HG02642 (cell line): ENCODE results near the gene SMG9.

Experiments
- ATAC-seq: cut with Tn5 transposase; IDR thresholded peaks from one replicate; pipeline ENCODE4 v1.9.1; 2021; ENCODE audit warnings: mild to moderate bottlenecking; ENCODE audit not compliant: unreplicated experiment, poor library complexity

SMG9 gene

DNA sequence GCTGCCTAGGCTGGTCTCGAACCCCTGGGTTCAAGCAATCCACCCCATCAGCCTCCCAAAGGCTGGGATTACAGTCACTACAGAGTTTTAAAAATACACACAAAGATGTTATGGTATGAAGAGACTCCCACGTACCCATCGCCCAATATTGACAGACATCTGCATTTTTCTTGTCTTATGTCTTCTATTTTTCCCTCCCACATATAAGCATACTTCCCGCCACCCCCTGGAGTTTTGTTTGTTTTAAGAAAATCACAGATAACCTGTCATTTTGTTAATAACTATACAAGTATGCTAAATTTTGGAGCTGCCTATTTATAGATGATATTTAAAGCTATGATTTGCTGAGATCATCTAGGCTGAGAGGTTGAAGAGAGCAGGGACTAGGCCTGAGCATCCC is 6.2 kb upstream of the SMG9 start:
- no peak for ATAC-seq

GRCh38 chr19:43759515-43759914 is 4.8 kb upstream of the SMG9 start:
- ATAC-seq: no peak

DNA sequence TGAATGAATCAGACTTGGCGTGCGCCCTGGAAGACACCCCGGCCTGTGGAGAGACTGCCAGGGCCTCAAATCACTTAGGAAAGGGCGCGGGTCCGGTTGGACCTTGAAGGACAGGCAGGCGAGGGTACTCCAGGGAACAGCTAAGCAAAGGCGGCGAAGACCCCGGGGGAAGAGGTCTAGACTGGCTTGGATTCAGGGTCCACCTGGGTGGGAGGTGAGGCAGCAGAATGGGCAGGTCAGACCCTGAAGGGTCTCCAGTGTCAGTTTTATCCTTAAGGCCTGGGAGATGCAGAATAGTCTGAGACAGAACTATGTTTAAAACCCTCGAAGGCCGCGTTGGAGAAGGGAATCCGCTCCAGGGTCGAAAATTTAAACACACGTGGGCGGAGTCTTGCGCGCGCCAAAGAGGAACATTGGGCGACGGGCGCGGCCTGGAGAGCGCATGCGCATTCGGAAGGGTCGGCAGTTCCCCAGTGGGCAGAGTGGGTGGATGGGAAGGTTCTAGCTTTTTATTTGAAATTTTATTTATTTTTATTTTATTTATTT is 567 bp upstream of the SMG9 start:
- peak; percentile 17 for ATAC-seq

DNA sequence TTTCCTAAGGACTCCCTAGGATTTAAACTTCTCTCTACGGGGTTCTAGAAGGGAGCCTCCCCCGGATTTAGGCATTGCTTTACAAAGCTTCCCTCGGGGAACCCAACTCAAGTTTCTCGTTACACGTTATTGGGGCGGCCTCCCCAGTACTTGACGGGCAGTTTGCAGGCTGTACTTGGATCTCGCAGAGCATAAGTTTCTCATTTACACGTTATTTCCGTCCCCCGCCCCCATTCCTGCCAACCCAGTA is 584 bp downstream of the SMG9 start:
- no peak for ATAC-seq

DNA sequence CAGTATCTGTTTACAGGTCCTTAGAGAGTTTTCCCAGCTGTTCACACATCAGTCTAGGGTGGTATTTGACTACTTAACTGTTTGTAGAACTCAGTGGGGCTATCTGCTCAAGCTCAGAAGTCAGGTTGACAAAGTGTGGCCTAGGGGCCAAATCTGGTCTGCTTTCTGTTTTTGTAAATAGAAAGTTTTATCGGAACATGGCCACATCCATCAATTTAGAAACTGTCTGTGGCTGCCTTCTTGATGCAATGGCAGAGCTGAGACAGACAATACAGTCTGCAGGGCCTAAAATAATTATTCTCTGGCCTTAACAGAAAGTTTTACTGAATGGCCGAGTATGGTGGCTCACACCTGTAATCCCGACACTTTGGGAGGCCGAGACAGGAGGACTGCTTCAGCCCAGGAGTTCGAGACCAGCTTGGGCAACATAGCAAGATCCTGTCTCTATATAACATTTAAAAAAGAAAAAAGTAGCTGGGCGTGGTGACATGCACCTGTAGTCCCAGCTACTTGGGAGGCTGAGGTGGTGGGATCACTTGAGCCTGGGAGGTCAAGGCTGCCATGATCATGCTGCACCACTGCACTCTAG is 2.4 kb downstream of the SMG9 start:
- no peak for ATAC-seq

DNA sequence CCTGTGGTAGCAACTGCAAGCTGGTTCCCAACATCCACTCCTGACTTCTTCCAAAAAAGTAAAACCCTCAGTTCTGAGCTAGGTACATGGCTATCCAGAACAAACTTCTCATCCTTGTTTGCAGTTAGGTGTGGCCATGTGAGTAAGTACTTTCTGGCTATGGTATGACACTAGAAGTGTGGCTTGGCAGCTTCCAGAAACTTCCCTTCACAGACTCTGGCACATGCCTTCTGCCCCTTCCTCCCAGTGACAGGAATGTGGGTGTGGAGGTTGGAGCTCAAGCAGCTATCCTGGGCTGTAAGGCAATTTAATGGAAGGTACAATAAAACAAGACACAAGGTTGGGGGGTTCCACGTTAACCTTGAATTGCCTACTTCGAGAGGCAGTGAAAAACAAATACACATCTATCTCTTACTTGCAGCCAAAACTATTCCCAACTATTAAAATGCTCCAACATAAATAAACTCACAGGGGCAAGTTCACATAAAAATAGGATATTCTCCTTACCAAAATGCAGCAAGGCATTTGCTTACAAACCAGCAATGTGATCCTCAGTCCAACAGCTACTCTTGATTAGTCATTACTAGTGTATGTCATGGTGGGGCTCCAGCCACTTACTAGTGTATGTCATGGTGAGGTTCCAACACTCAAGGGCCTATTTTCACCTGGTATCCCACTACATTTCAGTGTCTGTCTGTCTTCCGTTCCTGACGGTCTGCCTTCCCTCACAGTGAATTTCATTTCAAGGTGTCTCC is 3.1 kb downstream of the SMG9 start:
- ATAC-seq: no peak

DNA sequence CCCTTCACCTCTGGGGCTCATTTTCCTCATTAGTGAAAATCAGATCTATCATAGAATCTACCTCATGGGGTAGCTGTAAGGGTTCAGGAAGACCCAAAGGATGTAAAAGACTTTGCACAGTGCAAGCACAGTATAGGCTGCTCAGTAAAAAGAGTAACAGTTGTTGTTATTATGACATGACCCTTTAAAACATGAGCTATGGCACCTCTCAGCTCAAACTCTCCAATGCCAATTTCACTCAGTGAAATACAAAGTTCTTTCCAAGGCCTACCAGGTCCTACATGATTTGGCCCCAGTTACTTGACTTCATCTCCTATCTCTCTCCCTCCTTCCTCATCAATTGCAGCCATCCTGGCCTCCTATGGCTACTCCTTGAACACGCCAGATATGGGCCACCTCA is 4.9 kb downstream of the SMG9 start:
- ATAC-seq: no peak

GRCh38 chr19:43749152-43749551 is 5.6 kb downstream of the SMG9 start:
- no peak for ATAC-seq

GRCh38 chr19:43748685-43749084 is 6.1 kb downstream of the SMG9 start:
- no peak for ATAC-seq

DNA sequence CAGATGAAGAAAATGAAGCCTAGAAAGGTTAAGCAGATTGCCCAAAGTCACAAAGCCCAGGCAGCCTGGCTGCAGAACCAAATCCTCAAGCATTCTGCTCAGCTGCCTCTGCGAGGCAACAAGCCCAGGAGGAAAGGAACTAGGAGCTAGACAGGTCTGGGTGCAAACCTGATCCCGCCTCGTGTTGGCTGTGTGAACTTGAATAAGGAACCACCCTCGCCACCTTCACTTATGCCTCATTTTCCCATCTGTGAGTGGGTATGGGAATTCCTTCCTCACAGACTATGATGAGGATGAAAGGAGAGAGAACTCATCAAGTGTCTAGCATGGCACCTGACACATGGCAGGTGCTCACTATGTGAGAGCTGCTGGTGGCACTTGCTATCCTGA is 6.6 kb downstream of the SMG9 start:
- no peak for ATAC-seq

GRCh38 chr19:43747557-43748204 is 7.1 kb downstream of the SMG9 start:
- no peak for ATAC-seq

GRCh38 chr19:43743059-43743458 is 11.7 kb downstream of the SMG9 start:
- ATAC-seq: no peak

DNA sequence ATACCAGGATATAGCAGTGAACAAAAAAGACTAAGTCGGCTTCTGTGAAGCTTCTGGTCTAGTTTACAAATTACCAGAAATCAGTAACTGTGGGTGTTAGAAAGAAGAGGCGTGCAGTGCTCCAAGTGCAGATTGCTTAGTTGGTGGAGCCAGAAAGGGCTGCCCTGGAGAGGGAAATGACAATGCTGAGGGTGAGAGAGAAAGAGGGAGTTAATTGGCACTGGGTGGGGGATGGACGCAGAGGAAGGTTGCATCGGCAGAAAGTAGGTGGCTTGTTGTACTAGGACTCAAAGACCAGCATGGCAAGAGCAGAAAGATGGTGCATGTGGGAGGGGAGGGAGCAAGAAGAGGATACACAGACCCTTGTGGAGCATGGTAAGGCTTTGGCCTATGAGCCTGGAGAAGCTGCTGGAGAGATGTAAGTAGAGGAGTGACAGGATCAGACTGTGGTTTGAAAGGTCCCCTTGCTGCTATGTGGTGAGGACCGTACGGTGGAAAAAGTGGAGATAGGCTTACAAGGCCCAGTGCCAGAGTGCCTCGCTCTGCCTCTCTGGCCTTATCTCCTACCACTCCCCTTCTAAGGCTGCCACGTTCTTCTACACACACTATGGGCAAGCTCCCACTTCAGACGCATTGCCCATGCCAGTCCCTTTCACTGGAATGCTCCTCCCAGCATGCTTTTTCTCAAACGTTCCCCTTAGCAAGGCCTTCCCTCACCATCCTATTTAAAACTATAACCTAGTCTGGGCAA is 13.5 kb downstream of the SMG9 start:
- ATAC-seq: no peak

GRCh38 chr19:43739439-43740235 is 15.1 kb downstream of the SMG9 start:
- no peak for ATAC-seq

- no peak for ATAC-seq
These were observed 16.0 kb downstream of the SMG9 start for GRCh38 chr19:43738780-43739211.

GRCh38 chr19:43735957-43736356 is 18.8 kb downstream of the SMG9 start:
- no peak for ATAC-seq

GRCh38 chr19:43735013-43735412 is 19.7 kb downstream of the SMG9 start:
- ATAC-seq: no peak

DNA sequence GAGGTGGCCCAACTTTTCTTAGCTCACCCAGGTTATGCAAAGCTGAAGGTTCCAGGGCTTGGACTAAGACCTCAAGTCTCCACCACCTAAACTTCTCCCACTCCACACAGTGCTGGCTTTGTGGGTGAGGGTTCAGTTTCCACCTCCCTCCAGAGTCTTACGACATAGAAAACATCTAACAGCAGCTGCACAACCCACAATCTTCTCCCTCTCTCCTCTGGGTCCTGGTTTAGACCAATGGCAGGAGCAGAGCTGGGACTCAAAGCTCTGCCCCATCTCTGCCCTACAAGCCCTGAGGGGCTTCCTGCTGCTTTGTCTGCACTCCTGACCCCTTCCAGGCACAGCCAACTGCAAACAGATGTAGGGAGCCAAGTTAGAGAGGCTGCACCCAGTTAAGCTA is 22.9 kb downstream of the SMG9 start:
- ATAC-seq: no peak

DNA sequence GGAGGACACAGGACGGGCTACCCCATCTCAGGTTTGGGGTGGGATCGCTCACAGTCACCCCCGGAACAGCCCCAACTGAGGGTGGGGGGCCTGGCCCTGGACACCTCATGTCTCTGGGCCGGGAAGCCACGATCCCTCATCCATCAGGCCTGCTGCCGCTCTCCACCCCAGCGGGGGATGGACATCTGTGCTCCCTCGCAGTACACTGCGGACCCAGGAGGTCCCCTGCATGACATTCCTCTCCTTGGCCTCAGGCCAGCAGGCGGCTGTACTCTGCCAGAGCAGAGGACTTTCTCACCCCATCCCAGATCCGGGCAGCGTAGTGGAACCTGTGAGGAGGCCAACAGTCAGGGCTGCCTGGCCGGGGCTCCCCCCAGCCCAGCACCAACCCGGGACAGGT is 23.4 kb downstream of the SMG9 start:
- no peak for ATAC-seq

DNA sequence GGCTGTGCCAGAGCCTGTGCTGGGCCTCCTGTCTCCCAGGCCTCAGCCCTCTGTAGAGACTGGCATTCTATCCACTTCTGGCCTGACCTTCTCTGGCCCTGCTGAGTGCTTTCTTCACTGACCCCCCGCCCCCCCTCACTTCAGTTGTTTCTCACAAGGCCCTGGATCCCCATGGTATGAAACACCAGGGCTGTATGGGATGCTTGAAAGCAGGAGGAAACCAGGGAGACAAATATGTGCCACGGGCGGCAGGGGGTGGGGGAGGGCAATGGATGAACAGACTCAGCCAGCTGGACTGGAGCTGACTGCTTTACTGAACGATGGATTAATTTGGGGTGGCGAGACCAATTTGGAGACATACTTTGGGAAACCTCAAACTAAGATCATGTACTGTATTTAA is 24.8 kb downstream of the SMG9 start:
- no peak for ATAC-seq

GRCh38 chr19:43727593-43727853 is 27.2 kb downstream of the SMG9 start:
- no peak for ATAC-seq
